B cell (primary cell): Measurements from ENCODE around the gene POU3F3. TPM values are rescaled to one million over a fixed set of nuclear protein-coding genes. Genes with fewer than 3 reads are reported as not detected.

Experiments
- ATAC-seq: fragments of 200-7000 bp; cut with Tn5 transposase; one replicate; pipeline ENCODE4 v1.10.0; 2021; ENCODE audit warnings: low read depth, mild to moderate bottlenecking, moderate number of reproducible peaks, moderate library complexity
- CTCF ChIA-PET: fragments of 350-600 bp; sonication (Branson Sonifier 250); formaldehyde crosslinking; loops from one replicate; lab custom pipeline; 2021; ENCODE audit warnings: antibody characterized with exemption, inconsistent platforms; lab: Charles Lee
- POLR2A ChIA-PET: fragments of 350-600 bp; sonication (Branson Sonifier 250); formaldehyde crosslinking; loops from one replicate; lab custom pipeline; 2021; ENCODE audit warnings: antibody characterized with exemption; lab: Charles Lee
- DNase-seq: peaks from one replicate; pipeline ENCODE4 v3.0.0; 2013
- H2AFZ ChIP-seq: 2 replicates; pipeline ENCODE4 v1.6.1; 2012; ENCODE audit warnings: mild to moderate bottlenecking, low read depth, low read length; ENCODE audit not compliant: insufficient read depth, poor library complexity, severe bottlenecking
- H3K27ac ChIP-seq, 2 donors: 1 replicate in 1 of 2; 2 replicates in 1 of 2; pipeline ENCODE4 v1.5.1; 2012 to 2013; ENCODE audit warnings: low read length in 2 of 2, mild to moderate bottlenecking in 2 of 2, moderate library complexity in 1 of 2
- H3K27me3 ChIP-seq, 4 experiments: fragments of 200-600 bp in 1 of 4; sonication (generic) in 1 of 4; replicated peaks in 1 of 4; 1 replicate in 2 of 4; 2 replicates in 2 of 4; pipeline versions ENCODE4 v1.6.1 to v1.7.0; 2013 to 2016; ENCODE audit warnings: low read length in 3 of 4, mild to moderate bottlenecking in 2 of 4, mixed read lengths in 1 of 4, moderate library complexity in 1 of 4; ENCODE audit not compliant: insufficient read depth in 4 of 4, control insufficient read depth in 3 of 4; ENCODE audit errors: control extremely low read depth in 1 of 4
- H3K36me3 ChIP-seq, 2 experiments: replicated peaks in 1 of 2; 1 replicate in 1 of 2; 2 replicates in 1 of 2; pipeline versions ENCODE4 v1.6.1 to v1.7.1; 2013; ENCODE audit warnings: low read length in 1 of 2; ENCODE audit not compliant: insufficient read depth in 2 of 2, control insufficient read depth in 1 of 2; ENCODE audit errors: control extremely low read depth in 1 of 2, extremely low read depth in 1 of 2
- H3K4me1 ChIP-seq, 2 donors: fragments of 200-600 bp in 1 of 2; sonication (generic) in 1 of 2; 1 replicate in 1 of 2; 2 replicates in 1 of 2; pipeline versions ENCODE4 v1.5.1 to v1.6.1; 2013 to 2017; ENCODE audit warnings: low read length in 2 of 2; ENCODE audit not compliant: control insufficient read depth in 2 of 2, insufficient read depth in 2 of 2
- H3K4me2 ChIP-seq: replicated peaks from 2 replicates; pipeline ENCODE3; 2012; ENCODE audit warnings: mild to moderate bottlenecking, low read depth, low read length; ENCODE audit not compliant: poor library complexity, severe bottlenecking
- H3K4me3 ChIP-seq, 5 experiments: fragments of 200-600 bp in 1 of 5; sonication (generic) in 1 of 5; 1 replicate in 3 of 5; 2 replicates in 2 of 5; pipeline versions ENCODE4 v1.5.1 to v1.7.0; 2011 to 2016; ENCODE audit warnings: low read length in 4 of 5, mild to moderate bottlenecking in 4 of 5, low read depth in 2 of 5, control low read depth in 1 of 5, moderate library complexity in 1 of 5; ENCODE audit not compliant: insufficient read depth in 1 of 5; ENCODE audit errors: control extremely low read depth in 1 of 5, extremely low read depth in 1 of 5
- H3K79me2 ChIP-seq: fragments of 200-600 bp; sonication (generic); one replicate; pipeline ENCODE4 v1.6.0; 2016; ENCODE audit warnings: low read length; ENCODE audit not compliant: control insufficient read depth, insufficient read depth
- H3K9ac ChIP-seq: fragments of 200-600 bp; sonication (generic); 2 replicates; pipeline ENCODE4 v1.6.1; 2017; ENCODE audit warnings: mild to moderate bottlenecking, low read length, moderate library complexity
- H3K9me3 ChIP-seq, 3 donors: one replicate each; pipeline versions ENCODE4 v1.6.1 to v1.7.1; 2013; ENCODE audit warnings: low read length in 2 of 3; ENCODE audit not compliant: control insufficient read depth in 2 of 3, insufficient read depth in 1 of 3; ENCODE audit errors: control extremely low read depth in 1 of 3
- H4K20me1 ChIP-seq: 2 replicates; pipeline ENCODE4 v1.6.0; 2012; ENCODE audit warnings: mild to moderate bottlenecking, low read length; ENCODE audit not compliant: insufficient read depth, control insufficient read depth, poor library complexity, severe bottlenecking
- H3K27ac Mint-ChIP-seq: one replicate; pipeline ENCODE4 v1.8.0; 2021; ENCODE audit warnings: mixed read lengths
- H3K27me3 Mint-ChIP-seq: one replicate; pipeline ENCODE4 v1.8.0; 2021; ENCODE audit warnings: mixed read lengths
- H3K4me1 Mint-ChIP-seq: one replicate; pipeline ENCODE4 v1.8.0; 2021; ENCODE audit warnings: mixed read lengths
- H3K4me3 Mint-ChIP-seq: one replicate; pipeline ENCODE4 v1.8.0; 2021; ENCODE audit warnings: mixed read lengths
- H3K9me3 Mint-ChIP-seq: one replicate; pipeline ENCODE4 v1.8.0; 2022; ENCODE audit warnings: mixed read lengths; ENCODE audit not compliant: insufficient read depth
- EZH2 ChIP-seq: IDR thresholded peaks from 2 replicates; pipeline ENCODE4 v1.6.1; 2012; ENCODE audit warnings: borderline replicate concordance, low read depth, mild to moderate bottlenecking, moderate library complexity, low read length; ENCODE audit not compliant: insufficient read depth, poor library complexity, severe bottlenecking
- WGBS: methylation state at CpG from one replicate; pipeline ENCODE4 v1.1.5; 2013; ENCODE audit warnings: missing lambda C conversion rate; ENCODE audit not compliant: insufficient coverage; 5-methylcytosine and 5-hydroxymethylcytosine counted together
- intact Hi-C: fragments of 100-400 bp; cut with micrococcal nuclease; formaldehyde crosslinking; loops from one replicate; pipeline ENCODE4 v1.10.0; 2022
- polyA plus RNA-seq: library from polyadenylated mRNA; depleted of rRNA; stranded (reverse); fragments of >200 nt; gene quantifications from 2 replicates; pipeline ENCODE4 v1.2.3, GENCODE V29; 2012
- total RNA-seq, 2 donors: library from RNA; stranded (reverse); fragments of 120-200 nt in 1 of 2; gene quantifications; 1 replicate in 1 of 2; 2 replicates in 1 of 2; pipeline versions ENCODE4 v1.2.3 to v1.2.4, GENCODE V29; 2013 to 2022
- TF ChIP-seq, protein P1 (sequence below): fragments of 200-600 bp; IDR thresholded peaks from one replicate; pipeline ENCODE4 v1.8.0; 2022; ENCODE audit warnings: antibody characterized with exemption, mild to moderate bottlenecking

POU3F3 gene
- total and polyA plus RNA-seq, 2 donors (not counting 1 experiment from before 2014, with no cell fraction given) = 0.03 to 0.12 TPM

DNA sequence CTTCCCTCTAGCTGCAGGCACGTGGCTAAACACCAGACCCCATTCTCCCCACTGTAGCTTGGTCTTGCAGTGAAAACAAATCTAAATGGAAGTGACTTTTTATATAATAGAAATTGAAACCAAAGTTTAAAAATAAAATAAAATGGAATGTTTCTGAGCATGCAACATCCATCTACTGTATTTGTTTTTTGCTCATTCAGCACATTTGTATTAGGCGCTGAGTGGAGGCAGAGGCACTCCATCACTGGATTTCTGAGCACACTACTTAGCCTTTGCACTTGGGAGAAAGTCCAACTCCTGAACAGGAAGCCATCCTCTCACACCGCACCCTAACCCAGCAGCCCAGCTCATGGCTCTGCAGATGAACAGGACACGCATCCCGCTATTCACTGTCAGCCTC is 37.8 kb upstream of the POU3F3 start:
- H3K9me3 Mint-ChIP-seq = no peaks in the 10 kb centered on the region
- WGBS = 96% methylated on average over 4 of the region's 5 CpGs
- DNase-seq (no peak), ATAC-seq (no peak)
- CTCF ChIA-PET = no interaction called here
- no peak overlapping the region for H2AFZ ChIP-seq
- no peak overlapping the region for H3K4me3 Mint-ChIP-seq
- no peaks in the 10 kb centered on the region for H3K9me3 ChIP-seq
- H4K20me1 ChIP-seq = no peaks in the 10 kb centered on the region
- TF ChIP-seq, protein P1, sequence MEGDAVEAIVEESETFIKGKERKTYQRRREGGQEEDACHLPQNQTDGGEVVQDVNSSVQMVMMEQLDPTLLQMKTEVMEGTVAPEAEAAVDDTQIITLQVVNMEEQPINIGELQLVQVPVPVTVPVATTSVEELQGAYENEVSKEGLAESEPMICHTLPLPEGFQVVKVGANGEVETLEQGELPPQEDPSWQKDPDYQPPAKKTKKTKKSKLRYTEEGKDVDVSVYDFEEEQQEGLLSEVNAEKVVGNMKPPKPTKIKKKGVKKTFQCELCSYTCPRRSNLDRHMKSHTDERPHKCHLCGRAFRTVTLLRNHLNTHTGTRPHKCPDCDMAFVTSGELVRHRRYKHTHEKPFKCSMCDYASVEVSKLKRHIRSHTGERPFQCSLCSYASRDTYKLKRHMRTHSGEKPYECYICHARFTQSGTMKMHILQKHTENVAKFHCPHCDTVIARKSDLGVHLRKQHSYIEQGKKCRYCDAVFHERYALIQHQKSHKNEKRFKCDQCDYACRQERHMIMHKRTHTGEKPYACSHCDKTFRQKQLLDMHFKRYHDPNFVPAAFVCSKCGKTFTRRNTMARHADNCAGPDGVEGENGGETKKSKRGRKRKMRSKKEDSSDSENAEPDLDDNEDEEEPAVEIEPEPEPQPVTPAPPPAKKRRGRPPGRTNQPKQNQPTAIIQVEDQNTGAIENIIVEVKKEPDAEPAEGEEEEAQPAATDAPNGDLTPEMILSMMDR = no peak
- TF ChIP-seq EZH2 = no peak
- H3K27me3 ChIP-seq = no peaks in the 10 kb centered on the region
- no peak overlapping the region for H3K27ac ChIP-seq
- no peak overlapping the region for H3K4me2 ChIP-seq
- POLR2A ChIA-PET = no interaction called here
- H3K36me3 ChIP-seq = no peaks in the 10 kb centered on the region
- no peaks in the 10 kb centered on the region for H3K4me1 ChIP-seq
- H3K4me1 Mint-ChIP-seq = no peaks in the 10 kb centered on the region
- H3K4me3 ChIP-seq = no peak overlapping the region
- peaks cover 24% of the 10 kb centered on the region for H3K27me3 Mint-ChIP-seq
- H3K79me2 ChIP-seq = no peaks in the 10 kb centered on the region
- no peak overlapping the region for H3K27ac Mint-ChIP-seq
- no peak overlapping the region for H3K9ac ChIP-seq
- intact Hi-C loops = no loop called here

DNA sequence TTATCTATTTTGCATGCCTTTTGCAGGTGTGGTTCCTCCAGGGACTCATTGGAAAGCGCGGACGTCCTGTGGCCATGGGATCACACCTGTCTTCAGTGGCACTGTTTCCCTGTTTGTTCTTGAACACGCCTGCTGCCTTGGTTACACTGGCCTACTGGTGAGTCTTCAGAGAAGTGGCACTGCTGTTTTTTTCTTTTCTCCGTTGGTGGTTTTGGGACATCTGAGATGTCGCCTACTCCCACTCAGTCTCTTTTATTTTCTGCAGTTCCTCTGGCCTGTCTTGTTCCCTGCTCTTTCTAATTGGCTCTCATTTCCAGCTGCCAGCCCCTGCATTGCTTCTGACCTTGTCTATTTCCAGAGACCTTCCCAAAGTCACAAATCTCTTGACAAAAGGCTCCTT is 35.7 kb upstream of the POU3F3 start:
- WGBS = 96% methylated on average over 6 of the region's 6 CpGs
- H3K4me3 Mint-ChIP-seq = no peak overlapping the region
- H3K9me3 Mint-ChIP-seq = no peaks in the 10 kb centered on the region

More for the DNA sequence above, 35.7 kb upstream of the POU3F3 start:
- H4K20me1 ChIP-seq = no peaks in the 10 kb centered on the region
- H3K9ac ChIP-seq = no peak overlapping the region
- H3K9me3 ChIP-seq = no peaks in the 10 kb centered on the region
- DNase-seq (no peak), ATAC-seq (no peak)
- peaks cover 24% of the 10 kb centered on the region for H3K27me3 Mint-ChIP-seq
- no peaks in the 10 kb centered on the region for H3K4me1 Mint-ChIP-seq
- H3K36me3 ChIP-seq = no peaks in the 10 kb centered on the region
- H3K27ac Mint-ChIP-seq = no peak overlapping the region
- H3K27ac ChIP-seq = no peak overlapping the region
- CTCF ChIA-PET = no interaction called here
- no peak overlapping the region for H3K4me3 ChIP-seq
- H3K27me3 ChIP-seq = no peaks in the 10 kb centered on the region
- no peak overlapping the region for H3K4me2 ChIP-seq
- TF ChIP-seq, protein P1 = no peak
- TF ChIP-seq EZH2 = no peak
- H3K79me2 ChIP-seq = no peaks in the 10 kb centered on the region
- H3K4me1 ChIP-seq = no peaks in the 10 kb centered on the region
- H2AFZ ChIP-seq = no peak overlapping the region
- intact Hi-C loops = no loop called here
- POLR2A ChIA-PET = no interaction called here
